ENCODE data around the gene NF1.

NF1 gene

DNA sequence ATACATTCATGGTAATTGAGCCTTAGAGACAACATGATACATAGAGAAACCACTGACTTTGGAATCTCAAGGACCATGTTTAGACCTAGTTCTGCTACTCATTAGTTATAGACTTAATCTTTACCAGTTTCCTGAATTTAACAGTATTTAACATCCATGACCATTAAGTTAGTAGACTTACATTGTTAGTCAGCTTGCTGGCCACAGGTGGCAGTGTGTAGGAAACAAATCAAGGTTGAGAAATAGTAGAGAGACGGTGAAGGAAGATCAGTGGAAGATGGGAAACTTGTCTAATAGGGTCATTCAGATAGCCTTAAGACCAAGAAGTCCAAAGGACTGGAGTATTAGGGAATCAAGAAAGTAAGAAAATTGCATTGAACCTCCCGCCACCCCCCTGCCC is 171.3 kb downstream of the NF1 start:
- H3K9ac ChIP-seq (ENCODE audit: low read length) = no peak overlapping the region
- no peaks in the 10 kb centered on the region for H3K27me3 ChIP-seq (ENCODE audit: control insufficient read depth in 1 of 2, insufficient read depth in 2 of 2, low read length in 2 of 2)
- H3K9me3 ChIP-seq (ENCODE audit: low read length) = no peaks in the 10 kb centered on the region
- no peak overlapping the region for H3K27ac ChIP-seq (ENCODE audit: low read depth, low read length)
- H3K36me3 ChIP-seq (ENCODE audit: insufficient read depth, low read length) = peaks cover 4% of the 10 kb centered on the region
- H3K4me3 ChIP-seq (ENCODE audit: low read depth in 1 of 2, low read length in 2 of 2) = no peak overlapping the region
- H3K4me1 ChIP-seq (ENCODE audit: insufficient read depth, low read length) = peaks cover 9% of the 10 kb centered on the region

DNA sequence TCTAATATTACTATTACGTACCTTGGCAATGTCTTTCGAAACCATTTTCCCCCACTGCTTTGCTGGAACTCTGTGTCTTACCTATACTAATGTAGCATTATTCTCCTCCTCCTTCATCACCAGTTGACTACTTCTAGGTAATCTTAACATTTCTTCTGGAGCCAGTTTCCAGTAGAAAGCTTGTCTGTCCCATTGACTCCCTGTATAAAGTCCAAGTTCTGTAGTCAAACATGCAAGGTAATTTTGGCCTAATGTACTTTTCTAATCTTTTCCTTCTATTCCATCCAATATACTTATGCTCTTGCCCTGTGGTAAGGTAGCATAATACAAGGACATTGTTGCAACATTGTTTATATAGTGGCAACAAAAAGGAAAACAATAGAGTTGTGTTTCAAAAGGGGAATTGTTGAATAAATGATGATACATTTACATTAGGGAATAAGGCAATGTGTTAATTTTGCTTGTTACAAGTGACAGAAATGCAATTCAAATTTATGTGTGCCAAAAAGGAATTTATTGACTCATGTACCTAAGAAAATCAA is 174.3 kb downstream of the NF1 start:
- H3K9ac ChIP-seq (ENCODE audit: low read length) = no peak overlapping the region
- H3K27ac ChIP-seq (ENCODE audit: low read depth, low read length) = no peak overlapping the region
- peaks cover 21% of the 10 kb centered on the region for H3K4me1 ChIP-seq (ENCODE audit: insufficient read depth, low read length)
- no peaks in the 10 kb centered on the region for H3K9me3 ChIP-seq (ENCODE audit: low read length)
- peaks cover 4% of the 10 kb centered on the region for H3K36me3 ChIP-seq (ENCODE audit: insufficient read depth, low read length)
- H3K27me3 ChIP-seq (ENCODE audit: control insufficient read depth in 1 of 2, insufficient read depth in 2 of 2, low read length in 2 of 2) = no peaks in the 10 kb centered on the region
- H3K4me3 ChIP-seq (ENCODE audit: low read depth in 1 of 2, low read length in 2 of 2) = no peak overlapping the region

DNA sequence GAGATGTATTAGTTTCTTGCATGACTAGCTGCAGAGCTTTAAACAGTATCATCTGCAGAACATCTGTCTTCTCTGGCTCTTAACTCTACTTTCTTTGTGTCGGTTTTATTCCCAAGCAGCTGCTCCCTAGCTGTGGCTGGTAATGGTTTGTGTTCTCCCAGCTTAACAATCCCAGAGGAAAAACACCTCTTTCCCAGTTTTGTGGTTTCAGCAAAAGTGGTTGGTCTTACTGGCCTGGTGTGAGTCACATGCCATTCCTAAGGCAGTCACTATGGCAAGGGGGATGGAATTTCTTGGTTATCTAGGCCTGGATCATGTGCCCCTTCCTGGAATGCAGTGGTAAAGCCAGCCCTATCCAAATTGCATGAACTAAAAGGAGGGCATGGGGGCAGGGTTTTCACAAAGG is 174.8 kb downstream of the NF1 start:
- no peaks in the 10 kb centered on the region for H3K9me3 ChIP-seq (ENCODE audit: low read length)
- no peak overlapping the region for H3K9ac ChIP-seq (ENCODE audit: low read length)
- no peak overlapping the region for H3K4me3 ChIP-seq (ENCODE audit: low read depth in 1 of 2, low read length in 2 of 2)
- H3K4me1 ChIP-seq (ENCODE audit: insufficient read depth, low read length) = peaks cover 25% of the 10 kb centered on the region
- no peaks in the 10 kb centered on the region for H3K27me3 ChIP-seq (ENCODE audit: control insufficient read depth in 1 of 2, insufficient read depth in 2 of 2, low read length in 2 of 2)
- H3K27ac ChIP-seq (ENCODE audit: low read depth, low read length) = no peak overlapping the region
- peaks cover 4% of the 10 kb centered on the region for H3K36me3 ChIP-seq (ENCODE audit: insufficient read depth, low read length)

GRCh38 chr17:31272236-31272635 is 177.5 kb downstream of the NF1 start:
- H3K27me3 ChIP-seq (ENCODE audit: control insufficient read depth in 1 of 2, insufficient read depth in 2 of 2, low read length in 2 of 2) = no peaks in the 10 kb centered on the region
- H3K4me3 ChIP-seq (ENCODE audit: low read depth in 1 of 2, low read length in 2 of 2) = no peak overlapping the region
- H3K27ac ChIP-seq (ENCODE audit: low read depth, low read length) = no peak overlapping the region
- H3K36me3 ChIP-seq (ENCODE audit: insufficient read depth, low read length) = peaks cover 2% of the 10 kb centered on the region
- peaks cover 25% of the 10 kb centered on the region for H3K4me1 ChIP-seq (ENCODE audit: insufficient read depth, low read length)
- H3K9ac ChIP-seq (ENCODE audit: low read length) = no peak overlapping the region
- H3K9me3 ChIP-seq (ENCODE audit: low read length) = no peaks in the 10 kb centered on the region

- Histone ChIP-seq H3K4me1 (ENCODE audit: insufficient read depth, low read length) (peaks cover 25% of the 10 kb centered on the region), H3K4me3 (ENCODE audit: low read depth in 1 of 2, low read length in 2 of 2) (no peak overlapping the region), H3K27me3 (ENCODE audit: control insufficient read depth in 1 of 2, insufficient read depth in 2 of 2, low read length in 2 of 2) (no peaks in the 10 kb centered on the region), H3K9me3 (ENCODE audit: low read length) (no peaks in the 10 kb centered on the region), H3K27ac (ENCODE audit: low read depth, low read length) (no peak overlapping the region), H3K36me3 (ENCODE audit: insufficient read depth, low read length) (peaks cover 8% of the 10 kb centered on the region), H3K9ac (ENCODE audit: low read length) (no peak overlapping the region)
Observed at GRCh38 chr17:31272803-31273202, 178.0 kb downstream of the NF1 start.

DNA sequence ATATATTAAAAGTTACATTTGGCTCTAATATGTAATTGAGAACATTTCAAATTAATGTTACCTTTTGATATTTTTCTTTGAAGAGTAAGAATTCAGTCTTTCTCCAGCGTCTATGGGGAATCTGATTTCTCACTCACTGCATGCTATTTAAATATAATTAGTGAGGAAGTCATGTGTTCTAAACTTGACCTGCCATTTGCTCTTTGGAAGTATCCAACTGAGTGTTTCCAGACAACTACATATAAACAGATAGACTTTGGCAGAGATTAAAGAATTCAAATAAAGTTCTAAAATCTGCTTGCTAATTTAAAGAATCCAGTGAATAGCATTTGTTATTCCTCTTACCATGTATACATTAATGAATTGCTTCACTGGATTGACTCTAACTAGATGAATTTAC is 178.7 kb downstream of the NF1 start:
- Histone ChIP-seq H3K4me3 (ENCODE audit: low read depth in 1 of 2, low read length in 2 of 2) (no peak overlapping the region), H3K9ac (ENCODE audit: low read length) (no peak overlapping the region), H3K36me3 (ENCODE audit: insufficient read depth, low read length) (peaks cover 10% of the 10 kb centered on the region), H3K27ac (ENCODE audit: low read depth, low read length) (no peak overlapping the region), H3K27me3 (ENCODE audit: control insufficient read depth in 1 of 2, insufficient read depth in 2 of 2, low read length in 2 of 2) (no peaks in the 10 kb centered on the region), H3K4me1 (ENCODE audit: insufficient read depth, low read length) (peaks cover 25% of the 10 kb centered on the region), H3K9me3 (ENCODE audit: low read length) (no peaks in the 10 kb centered on the region)

GRCh38 chr17:31274252-31274651 is 179.5 kb downstream of the NF1 start:
- H3K27ac ChIP-seq (ENCODE audit: low read depth, low read length) = no peak overlapping the region
- H3K4me3 ChIP-seq (ENCODE audit: low read depth in 1 of 2, low read length in 2 of 2) = no peak overlapping the region
- H3K36me3 ChIP-seq (ENCODE audit: insufficient read depth, low read length) = peaks cover 10% of the 10 kb centered on the region
- no peaks in the 10 kb centered on the region for H3K27me3 ChIP-seq (ENCODE audit: control insufficient read depth in 1 of 2, insufficient read depth in 2 of 2, low read length in 2 of 2)
- H3K4me1 ChIP-seq (ENCODE audit: insufficient read depth, low read length) = peaks cover 22% of the 10 kb centered on the region
- no peak overlapping the region for H3K9ac ChIP-seq (ENCODE audit: low read length)
- H3K9me3 ChIP-seq (ENCODE audit: low read length) = no peaks in the 10 kb centered on the region

DNA sequence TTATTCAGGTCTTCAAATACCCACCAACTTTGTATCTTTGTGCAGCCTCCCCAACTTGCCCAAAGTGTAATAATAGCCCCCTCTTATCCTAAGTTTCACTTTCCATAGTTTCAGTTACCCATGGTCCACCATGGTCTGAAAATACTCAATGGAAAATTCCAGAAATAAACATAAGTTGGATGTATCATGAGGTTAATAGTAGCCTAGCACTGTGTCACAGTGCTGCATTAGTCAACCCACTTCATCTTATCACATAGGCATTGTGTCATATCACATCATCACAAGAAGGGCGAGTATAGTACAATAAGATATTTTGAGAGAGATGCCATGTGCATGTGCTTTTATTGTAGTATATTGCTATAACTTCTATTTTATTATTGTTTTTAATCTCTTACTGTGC is 180.3 kb downstream of the NF1 start:
- Histone ChIP-seq H3K4me3 (ENCODE audit: low read depth in 1 of 2, low read length in 2 of 2) (no peak overlapping the region), H3K27ac (ENCODE audit: low read depth, low read length) (no peak overlapping the region), H3K4me1 (ENCODE audit: insufficient read depth, low read length) (peaks cover 15% of the 10 kb centered on the region), H3K36me3 (ENCODE audit: insufficient read depth, low read length) (peaks cover 10% of the 10 kb centered on the region), H3K9me3 (ENCODE audit: low read length) (no peaks in the 10 kb centered on the region), H3K9ac (ENCODE audit: low read length) (no peak overlapping the region), H3K27me3 (ENCODE audit: control insufficient read depth in 1 of 2, insufficient read depth in 2 of 2, low read length in 2 of 2) (no peaks in the 10 kb centered on the region)

- Histone ChIP-seq H3K27me3 (ENCODE audit: control insufficient read depth in 1 of 2, insufficient read depth in 2 of 2, low read length in 2 of 2) (no peaks in the 10 kb centered on the region), H3K9me3 (ENCODE audit: low read length) (no peaks in the 10 kb centered on the region), H3K9ac (ENCODE audit: low read length) (no peak overlapping the region), H3K27ac (ENCODE audit: low read depth, low read length) (no peak overlapping the region), H3K4me1 (ENCODE audit: insufficient read depth, low read length) (peaks cover under 1% of the 10 kb centered on the region), H3K4me3 (ENCODE audit: low read depth in 1 of 2, low read length in 2 of 2) (no peak overlapping the region), H3K36me3 (ENCODE audit: insufficient read depth, low read length) (peaks cover 13% of the 10 kb centered on the region)
Observed at GRCh38 chr17:31279401-31279800, 184.6 kb downstream of the NF1 start.

DNA sequence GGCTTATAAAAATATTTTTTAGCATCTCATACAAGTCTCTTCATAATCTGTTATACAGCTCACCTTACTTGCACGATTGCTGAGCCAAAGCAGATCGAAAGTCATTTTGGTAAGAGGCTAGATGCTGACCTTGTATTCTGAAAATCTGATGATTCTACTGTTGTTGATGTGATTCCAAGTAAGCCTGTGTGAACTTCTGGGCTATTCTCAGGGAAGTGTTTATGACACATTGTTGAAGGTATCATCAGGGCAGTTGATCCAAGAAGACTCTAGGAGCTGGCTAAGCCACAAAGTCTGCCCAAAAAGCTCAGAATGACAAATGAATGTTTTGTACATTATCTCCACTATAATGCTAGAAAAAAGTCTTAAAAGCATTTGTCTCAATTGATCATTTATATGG is 186.3 kb downstream of the NF1 start:
- Histone ChIP-seq H3K4me1 (ENCODE audit: insufficient read depth, low read length) (no peaks in the 10 kb centered on the region), H3K9ac (ENCODE audit: low read length) (no peak overlapping the region), H3K27ac (ENCODE audit: low read depth, low read length) (no peak overlapping the region), H3K36me3 (ENCODE audit: insufficient read depth, low read length) (peaks cover 13% of the 10 kb centered on the region), H3K9me3 (ENCODE audit: low read length) (no peaks in the 10 kb centered on the region), H3K4me3 (ENCODE audit: low read depth in 1 of 2, low read length in 2 of 2) (no peak overlapping the region), H3K27me3 (ENCODE audit: control insufficient read depth in 1 of 2, insufficient read depth in 2 of 2, low read length in 2 of 2) (no peaks in the 10 kb centered on the region)

GRCh38 chr17:31283841-31284240 is 189.1 kb downstream of the NF1 start:
- Histone ChIP-seq H3K9ac (ENCODE audit: low read length) (no peak overlapping the region), H3K36me3 (ENCODE audit: insufficient read depth, low read length) (peaks cover 3% of the 10 kb centered on the region), H3K27me3 (ENCODE audit: control insufficient read depth in 1 of 2, insufficient read depth in 2 of 2, low read length in 2 of 2) (no peaks in the 10 kb centered on the region), H3K27ac (ENCODE audit: low read depth, low read length) (no peak overlapping the region), H3K4me1 (ENCODE audit: insufficient read depth, low read length) (no peaks in the 10 kb centered on the region), H3K4me3 (ENCODE audit: low read depth in 1 of 2, low read length in 2 of 2) (no peak overlapping the region), H3K9me3 (ENCODE audit: low read length) (no peaks in the 10 kb centered on the region)

DNA sequence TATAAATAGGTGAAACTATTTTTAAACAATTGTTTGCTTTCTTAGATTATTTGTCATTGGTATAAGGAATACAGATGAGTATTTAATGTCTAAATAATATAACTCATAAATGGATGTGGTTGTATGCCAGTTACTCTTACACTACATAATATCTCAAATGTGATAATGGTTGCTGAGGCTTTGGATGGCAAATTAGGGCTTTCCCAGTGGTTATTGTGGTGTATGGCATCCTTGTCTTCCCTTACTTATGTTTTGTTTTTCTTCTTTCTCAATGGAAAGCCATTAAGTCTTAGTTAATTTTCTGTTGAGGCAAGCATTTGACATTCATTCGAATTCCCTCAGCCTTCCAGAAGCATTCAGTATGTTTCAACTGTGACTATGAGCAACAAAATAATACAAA is 191.8 kb downstream of the NF1 start:
- no peaks in the 10 kb centered on the region for H3K27me3 ChIP-seq (ENCODE audit: control insufficient read depth in 1 of 2, insufficient read depth in 2 of 2, low read length in 2 of 2)
- no peak overlapping the region for H3K9ac ChIP-seq (ENCODE audit: low read length)
- no peak overlapping the region for H3K27ac ChIP-seq (ENCODE audit: low read depth, low read length)
- H3K4me1 ChIP-seq (ENCODE audit: insufficient read depth, low read length) = no peaks in the 10 kb centered on the region
- H3K36me3 ChIP-seq (ENCODE audit: insufficient read depth, low read length) = no peaks in the 10 kb centered on the region
- no peak overlapping the region for H3K4me3 ChIP-seq (ENCODE audit: low read depth in 1 of 2, low read length in 2 of 2)
- H3K9me3 ChIP-seq (ENCODE audit: low read length) = no peaks in the 10 kb centered on the region
